GM21528 (cell line): ENCODE results near the gene MEF2B.

ENCODE experiments used
- ATAC-seq: cut with Tn5 transposase; IDR thresholded peaks from one replicate; pipeline ENCODE4 v1.9.1; 2021; ENCODE audit warnings: mild to moderate bottlenecking, moderate library complexity; ENCODE audit not compliant: unreplicated experiment, low FRiP score

The MEF2B gene

GRCh38 chr19:19170053-19170872 is at the start of gene MEF2B:
Gene MEF2B, minus strand, starts transcription at chr19:19170263. Its CDS starts 19,528 bp downstream, at chr19:19150735.
- ATAC-seq, result peak; percentile 73

GRCh38 chr19:19218911-19219310 is 48.8 kb upstream of the MEF2B start:
- ATAC-seq, result no peak

DNA sequence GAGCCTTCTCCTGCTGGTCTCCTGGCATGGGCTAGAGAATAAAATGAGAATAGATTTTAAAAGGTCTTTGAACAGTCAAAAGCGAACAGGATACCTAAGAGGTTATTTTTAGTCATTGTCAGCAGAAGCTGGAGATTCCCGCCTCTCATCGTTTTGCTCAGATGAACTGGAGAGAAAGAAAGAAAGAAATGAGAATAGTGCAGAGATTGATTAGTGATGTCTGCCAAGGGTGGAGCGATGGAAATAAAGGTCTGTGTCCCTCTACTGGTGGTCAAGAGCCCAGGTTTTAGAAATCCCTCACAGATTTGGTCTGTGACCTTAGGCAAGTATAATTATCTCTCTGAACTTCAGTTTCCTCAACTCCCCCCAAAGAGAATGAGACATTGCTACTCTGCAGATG is 47.0 kb upstream of the MEF2B start:
- ATAC-seq, result no peak

GRCh38 chr19:19215792-19216191 is 45.7 kb upstream of the MEF2B start:
- no peak for ATAC-seq

DNA sequence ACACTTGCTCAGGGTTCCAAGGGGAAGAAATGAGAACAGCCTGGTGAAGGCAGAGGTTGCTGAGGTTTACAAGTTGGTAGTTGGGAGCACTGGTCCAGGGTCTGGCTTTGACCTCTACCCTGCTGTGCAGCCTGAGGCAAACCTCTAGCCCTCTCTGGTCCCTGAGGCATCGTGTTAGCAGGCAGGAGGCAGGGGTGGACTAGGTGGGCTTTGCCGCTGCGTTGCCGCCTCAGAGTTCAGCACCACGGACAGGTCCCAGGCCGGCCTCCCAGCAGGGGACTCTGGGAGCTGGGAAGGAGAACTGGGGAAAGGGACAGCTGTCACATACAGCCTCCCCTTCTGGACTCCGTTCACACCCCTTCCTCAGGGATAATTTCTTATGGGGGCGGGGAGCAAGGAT is 44.8 kb upstream of the MEF2B start:
- no peak for ATAC-seq

DNA sequence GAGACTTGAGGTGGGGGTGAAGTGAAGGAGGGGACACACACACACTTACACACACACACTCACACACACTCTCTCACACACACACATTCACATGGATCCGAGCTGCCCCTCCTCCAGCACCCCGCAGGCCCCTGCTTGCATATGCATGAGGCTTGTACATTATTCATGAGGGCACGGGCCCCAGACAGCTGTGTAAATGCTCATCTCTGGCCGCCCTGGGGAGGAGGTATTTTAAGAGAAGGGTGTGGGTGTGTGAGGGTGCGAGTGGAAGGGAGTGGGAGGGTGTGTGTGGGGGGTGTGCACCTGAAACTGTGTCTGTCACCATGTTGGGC is 44.1 kb upstream of the MEF2B start:
- ATAC-seq, result no peak

DNA sequence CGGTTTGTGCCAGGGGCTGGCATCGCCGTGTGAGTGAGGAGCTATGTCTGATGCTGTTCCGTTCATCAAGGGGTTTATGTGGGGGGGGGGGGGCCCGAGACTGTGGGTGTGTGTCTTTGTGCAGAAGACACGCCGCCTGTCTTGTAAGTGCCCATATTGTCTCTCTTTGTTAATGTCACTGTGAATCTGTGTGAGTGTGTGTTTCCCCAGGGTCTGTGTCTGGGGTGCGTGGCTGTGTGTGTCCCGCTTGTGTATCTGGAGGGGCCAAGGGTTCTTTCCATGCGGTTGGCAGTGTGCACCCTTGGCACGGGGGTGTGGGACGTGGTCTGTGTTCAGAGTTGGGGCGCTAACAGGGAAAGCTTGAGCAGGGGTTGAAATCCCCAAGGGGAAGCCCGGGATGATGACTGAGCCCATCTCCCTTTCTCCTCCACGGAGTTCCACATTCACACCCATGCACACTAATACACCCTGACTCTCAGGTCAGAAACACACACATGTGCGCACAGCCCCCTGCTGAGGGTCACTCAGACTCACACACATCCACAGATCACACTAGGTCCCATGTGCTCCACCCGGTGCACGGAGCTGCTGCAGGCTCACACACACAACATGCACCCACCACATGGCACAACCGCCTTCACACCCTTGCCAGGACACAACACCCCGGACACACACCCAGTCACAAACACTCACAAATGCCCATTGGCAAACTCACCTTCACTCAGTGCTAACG is 43.5 kb upstream of the MEF2B start:
- ATAC-seq, result no peak

GRCh38 chr19:19212916-19213315 is 42.9 kb upstream of the MEF2B start:
- ATAC-seq, result no peak

- ATAC-seq, result no peak
These were observed 41.7 kb upstream of the MEF2B start, which contains the start of gene NCAN for GRCh38 chr19:19211499-19212420. Gene NCAN, plus strand, starts transcription at chr19:19211958. Its CDS starts 4,996 bp downstream, at chr19:19216954.

DNA sequence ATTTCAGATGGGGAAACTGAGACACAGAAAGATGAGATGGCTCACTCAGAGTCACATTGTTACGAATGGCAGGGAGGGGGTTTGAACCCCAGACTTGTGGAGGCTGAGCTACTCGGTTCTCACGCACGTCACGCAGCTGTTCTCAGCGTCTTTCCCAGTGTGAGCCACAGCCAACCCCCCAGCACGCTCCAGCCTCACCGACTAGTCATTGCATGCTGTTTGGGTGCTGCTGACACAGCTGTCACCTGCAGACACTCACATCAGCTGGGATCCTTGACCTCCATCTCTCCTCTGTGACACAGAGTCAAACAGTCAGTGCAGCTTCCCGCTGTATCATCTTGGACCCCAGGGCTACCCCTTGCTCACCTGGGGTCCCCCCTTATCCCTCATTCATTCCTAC is 39.3 kb upstream of the MEF2B start:
- ATAC-seq, result no peak

GRCh38 chr19:19207637-19208572 is 37.8 kb upstream of the MEF2B start:
- no peak for ATAC-seq

GRCh38 chr19:19206938-19207337 is 36.9 kb upstream of the MEF2B start:
- no peak for ATAC-seq

GRCh38 chr19:19205416-19206410 is 35.6 kb upstream of the MEF2B start:
- ATAC-seq, result no peak

GRCh38 chr19:19204181-19204580 is 34.1 kb upstream of the MEF2B start:
- ATAC-seq, result no peak

- ATAC-seq, result peak; percentile 64
These were observed 33.2 kb upstream of the MEF2B start, which contains the start of gene NR2C2AP for GRCh38 chr19:19203012-19203856. Gene NR2C2AP, minus strand, starts transcription at chr19:19203414. Its CDS starts 354 bp downstream, at chr19:19203060.

GRCh38 chr19:19202707-19203011 is 32.6 kb upstream of the MEF2B start:
- peak; percentile 13 for ATAC-seq

- no peak for ATAC-seq
These were observed 31.9 kb upstream of the MEF2B start for GRCh38 chr19:19201697-19202630.
